Right cardiac atrium (tissue), 5 donors: ENCODE results near the gene SPCS2. TPM values are rescaled to one million over a fixed set of nuclear protein-coding genes. Genes with fewer than 3 reads are reported as not detected.

Experiments
- ATAC-seq, 2 donors: fragments of 200-7000 bp; cut with Tn5 transposase; one replicate each; pipeline versions ENCODE4 v1.8.0 to v1.9.1; 2020; ENCODE audit warnings: moderate library complexity in 2 of 2, mild to moderate bottlenecking in 1 of 2
- DNase-seq, 3 donors: peaks; one replicate each; pipeline ENCODE4 v3.0.0-alpha.2; 2020
- H3K27ac ChIP-seq: one replicate; pipeline ENCODE4 v1.5.1; 2013; ENCODE audit warnings: mild to moderate bottlenecking, low read length, control low read depth, moderate library complexity
- H3K27me3 ChIP-seq: one replicate; pipeline ENCODE4 v1.6.1; 2013; ENCODE audit not compliant: control insufficient read depth, insufficient read depth
- H3K4me1 ChIP-seq: one replicate; pipeline ENCODE4 v1.6.1; 2013; ENCODE audit warnings: low read length; ENCODE audit not compliant: control insufficient read depth, insufficient read depth
- H3K4me3 ChIP-seq: one replicate; pipeline ENCODE4 v1.5.1; 2013; ENCODE audit warnings: low read length, control low read depth
- H3K9me3 ChIP-seq: one replicate; pipeline ENCODE4 v1.6.1; 2013; ENCODE audit warnings: low read length; ENCODE audit not compliant: control insufficient read depth
- WGBS: extraction: QIAGEN DNeasy Blood & Tissue Kit; methylation state at CpG from one replicate; pipeline ENCODE4 v1.1.7; 2013; 5-methylcytosine and 5-hydroxymethylcytosine counted together
- intact Hi-C, 4 donors: fragments of 100-400 bp; cut with DNase I; formaldehyde crosslinking; loops; one replicate each; pipeline versions ENCODE4 v1.11.0 to v1.14.0; 2022 to 2023
- polyA plus RNA-seq: library from polyadenylated mRNA; stranded (reverse); fragments of 200-250 nt; gene quantifications from one replicate; pipeline ENCODE4 v1.2.3, GENCODE V29; 2013
- total RNA-seq, 4 donors: library from RNA; stranded (reverse); fragmentation: NEBNext Ultra II Directional; extraction: Animal tissue kit (Norgen Biotek cat#: 25700); gene quantifications; one replicate each; pipeline ENCODE4 v1.2.1, GENCODE V29; 2021
- donor health status: healthy with polysubstance abuse.
- donor health status: DM: no; HTN: yes; CAD: no.
- donor health status: DM: no; HTN: no; CAD: no.
- donor health status: DM: no; HTN: yes; CAD: no; lungs with severe emphysema.
- donor health status: DM: yes; HTN: yes; CAD: no.

The SPCS2 gene
- total and polyA plus RNA-seq, 5 donors, result 91.5 to 127 (median 125) TPM

DNA sequence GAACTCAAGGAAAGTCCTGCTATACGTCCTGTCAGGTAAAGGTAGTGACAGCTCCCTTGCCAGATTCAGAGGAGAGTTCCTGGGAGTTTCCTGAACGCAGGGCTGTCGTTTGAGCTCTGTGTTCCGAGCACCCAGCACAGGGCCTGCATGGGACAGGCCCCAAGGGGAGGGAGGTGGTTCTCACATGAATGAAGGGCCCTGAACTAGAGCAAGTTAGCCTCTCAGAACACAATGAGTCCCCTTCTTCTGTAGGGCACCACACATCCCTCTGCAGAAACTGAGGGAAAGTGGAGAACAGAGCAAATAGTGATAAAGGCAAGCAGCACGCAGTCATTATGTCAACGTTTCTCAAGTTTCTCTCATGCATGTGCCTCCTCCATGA, 75.0 kb downstream of the SPCS2 start:
- 62% methylated on average over 6 of the region's 6 CpGs for WGBS
- Histone ChIP-seq H3K27me3 (no peaks in the 10 kb centered on the region), H3K27ac (no peak overlapping the region), H3K4me3 (no peak overlapping the region), H3K4me1 (peaks cover 2% of the 10 kb centered on the region), H3K9me3 (no peaks in the 10 kb centered on the region)
- intact Hi-C loops, result loop anchor here in 2 of 4 donors (10.0 kb wide), 1 partner anchor 221 kb away; the partner anchor contains the start of gene TPBGL (in 2 of the 2)
- DNase-seq (no peak), ATAC-seq (no peak)

DNA sequence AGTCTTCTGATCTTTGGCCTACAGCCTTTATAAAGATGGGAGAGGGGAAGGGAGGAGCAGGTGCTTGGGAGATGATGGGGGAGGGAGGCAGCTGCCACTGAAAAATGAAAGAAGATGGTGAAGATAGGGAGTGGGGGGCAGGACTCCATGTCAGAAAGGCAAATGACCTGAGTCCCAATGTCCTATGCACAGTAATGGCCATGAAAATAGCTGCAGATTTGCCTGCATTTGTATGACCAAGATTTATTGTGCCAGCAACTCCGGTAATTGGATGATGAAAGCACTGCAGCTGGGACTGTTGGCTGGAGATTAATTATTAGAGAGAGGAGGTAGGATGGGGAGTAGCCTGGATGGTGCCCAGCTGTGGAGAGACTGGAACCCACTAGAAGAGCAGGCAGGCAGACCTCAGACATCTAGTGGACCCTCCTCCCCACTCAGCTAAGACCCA, 75.7 kb downstream of the SPCS2 start:
- no peak for ATAC-seq
- no peaks in the 10 kb centered on the region for H3K27me3 ChIP-seq
- intact Hi-C loops, result loop anchor here in 3 of 4 donors (5.0 to 10.0 kb wide), 2 partner anchors 220 to 223 kb away; partner anchors contain the start of gene TPBGL (in 2 of the 3)

DNA sequence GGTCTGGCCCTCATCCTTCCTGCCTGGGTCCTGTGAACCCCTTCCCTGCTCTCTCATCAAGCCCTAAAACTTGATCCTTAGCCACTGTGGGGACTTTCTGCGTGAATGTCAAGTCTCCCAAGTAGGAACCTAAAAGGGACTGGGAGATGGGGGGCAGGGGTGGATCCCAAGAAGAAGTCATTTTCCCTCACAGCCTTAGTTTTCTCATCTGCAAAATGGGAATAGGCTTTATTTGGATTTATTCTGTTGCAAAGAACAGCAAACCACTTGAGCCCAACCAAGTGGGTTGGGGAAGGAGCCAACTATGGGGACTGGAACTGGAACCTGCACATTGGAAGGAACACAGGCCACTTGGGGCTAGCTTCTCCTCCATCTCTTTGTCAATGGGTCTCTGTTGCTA, 76.5 kb downstream of the SPCS2 start:
- Histone ChIP-seq H3K27ac (no peak overlapping the region), H3K4me1 (peaks cover 2% of the 10 kb centered on the region), H3K4me3 (no peak overlapping the region), H3K9me3 (no peaks in the 10 kb centered on the region), H3K27me3 (no peaks in the 10 kb centered on the region)
- intact Hi-C loops, result loop anchor here in 3 of 4 donors (5.0 to 10.0 kb wide), 2 partner anchors 219 to 222 kb away; partner anchors contain the start of gene TPBGL (in 2 of the 3)
- DNase-seq (no peak), ATAC-seq (no peak)
- 96% methylated on average over 1 of the region's 1 CpG for WGBS

More for the DNA sequence above, 75.7 kb downstream of the SPCS2 start:
- Histone ChIP-seq H3K4me1 (peaks cover 2% of the 10 kb centered on the region), H3K27ac (no peak overlapping the region), H3K9me3 (no peaks in the 10 kb centered on the region), H3K4me3 (no peak overlapping the region)
- no peak for DNase-seq
- 59% methylated on average over 1 of the region's 1 CpG for WGBS

DNA sequence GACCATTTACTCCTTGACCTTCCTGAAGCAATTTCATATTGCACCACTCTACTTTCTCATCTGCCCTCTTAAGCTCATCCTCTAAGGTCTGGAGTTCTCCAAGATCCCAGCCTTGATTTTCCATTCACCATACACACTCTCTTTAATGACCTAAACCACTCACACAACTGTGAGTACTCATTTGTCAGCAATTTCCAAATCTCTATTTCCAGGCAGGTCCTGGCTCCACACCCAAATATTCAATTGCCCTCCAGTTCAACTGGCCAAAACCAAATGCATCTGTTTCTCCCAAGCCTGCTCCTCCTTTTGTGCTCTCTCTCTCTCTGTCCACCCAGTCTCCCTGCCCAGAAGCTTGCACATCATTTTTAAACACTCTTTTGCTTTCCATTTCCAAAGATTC, 79.3 kb downstream of the SPCS2 start:
- DNase-seq (no peak), ATAC-seq (no peak)
- Histone ChIP-seq H3K4me1 (no peaks in the 10 kb centered on the region), H3K4me3 (no peak overlapping the region), H3K27me3 (no peaks in the 10 kb centered on the region), H3K9me3 (no peaks in the 10 kb centered on the region), H3K27ac (no peak overlapping the region)
- intact Hi-C loops, result loop anchor here in 3 of 4 donors (5.0 to 10.0 kb wide), 2 partner anchors 216 to 219 kb away; partner anchors contain the start of gene TPBGL (in 2 of the 3)

Other genes starting within 250 kb of the SPCS2 start
- gene CHRDL2, start 217.8 kb upstream of the SPCS2 start, total RNA-seq, result 10 to 100 TPM in 1 of 4 donors, 1 to 10 TPM in 3; 2.7 to 11.8 (median 3.2) TPM
- 0.97 TPM for gene CHRDL2, start 217.8 kb upstream of the SPCS2 start, polyA plus RNA-seq
- 10 to 100 TPM in 3 of 4 donors, 1 to 10 TPM in 1; 9.9 to 11.6 (median 10.8) TPM for gene RNF169, start 200.4 kb upstream of the SPCS2 start, total RNA-seq
- 2.5 TPM for gene RNF169, start 200.4 kb upstream of the SPCS2 start, polyA plus RNA-seq
- gene XRRA1, start 175 bp upstream of the SPCS2 start, total RNA-seq, result 10 to 100 TPM in 2 of 4 donors, 1 to 10 TPM in 2; 6.3 to 15.2 (median 11.3) TPM
- 2.4 TPM for gene XRRA1, start 175 bp upstream of the SPCS2 start, polyA plus RNA-seq
- gene NEU3, start 39.7 kb downstream of the SPCS2 start, total RNA-seq, result 1 to 10 TPM; 3.6 to 7.2 (median 4.9) TPM
- 5.2 TPM for gene NEU3, start 39.7 kb downstream of the SPCS2 start, polyA plus RNA-seq
- gene OR2AT4, start 147.6 kb downstream of the SPCS2 start, total RNA-seq, result not detected
- gene OR2AT4, start 147.6 kb downstream of the SPCS2 start, polyA plus RNA-seq, result not detected
- gene SLCO2B1, start 201.8 kb downstream of the SPCS2 start, total RNA-seq, result 10 to 100 TPM; 23.0 to 40.7 (median 27.6) TPM
- 5.1 TPM for gene SLCO2B1, start 201.8 kb downstream of the SPCS2 start, polyA plus RNA-seq